Cardiac muscle cell (in vitro differentiated cells and primary cell): Measurements from ENCODE around the gene KLRK1. TPM values are rescaled to one million over a fixed set of nuclear protein-coding genes. Genes with fewer than 3 reads are reported as not detected.
A peak's percentile ranks its signal among the peaks of the same experiment; 100 is the strongest.

Source experiments
- DNase-seq, 2 donors: peaks; one replicate each; pipeline versions ENCODE4 v3.0.0 to v3.0.0-alpha.2; 2010 to 2017; ENCODE audit warnings: low read depth in 1 of 2, low spot score in 1 of 2
- H3K27ac ChIP-seq: fragments of 200-600 bp; sonication (generic); 2 replicates; pipeline ENCODE4 v1.5.1; 2016
- H3K27me3 ChIP-seq: fragments of 200-600 bp; sonication (generic); 2 replicates; pipeline ENCODE4 v1.6.0; 2016; ENCODE audit warnings: control low read depth
- H3K36me3 ChIP-seq: fragments of 200-600 bp; sonication (generic); 2 replicates; pipeline ENCODE4 v1.5.1; 2016; ENCODE audit warnings: control low read depth
- H3K4me1 ChIP-seq: fragments of 200-600 bp; sonication (generic); 2 replicates; pipeline ENCODE4 v1.8.1; 2017; ENCODE audit warnings: low read depth, mild to moderate bottlenecking, mixed run types
- H3K4me3 ChIP-seq: fragments of 200-600 bp; sonication (generic); 2 replicates; pipeline ENCODE4 v1.5.1; 2016; ENCODE audit warnings: mild to moderate bottlenecking
- H3K9me3 ChIP-seq: fragments of 200-600 bp; sonication (generic); 2 replicates; pipeline ENCODE4 v1.5.1; 2017; ENCODE audit warnings: low read depth, mild to moderate bottlenecking, control low read depth
- polyA plus RNA-seq: library from polyadenylated mRNA; unstranded; fragments of >200 nt; fragmentation: Nextera tagmentation; extraction: Ambion mirVana; gene quantifications from 2 replicates; pipeline ENCODE4 v1.2.1, GENCODE V29; 2016
- total RNA-seq: library from RNA; depleted of rRNA; stranded (reverse); fragments of >200 nt; gene quantifications from 2 replicates; pipeline ENCODE4 v1.2.3, GENCODE V29; 2016
- TF ChIP-seq, protein P1 (sequence below): IDR thresholded peaks from 2 replicates; pipeline ENCODE4 v1.5.1; 2012; ENCODE audit warnings: low read depth, mild to moderate bottlenecking, low read length

KLRK1 gene
- total and polyA plus RNA-seq, 2 experiments from 2014 or later, result 0.15 TPM; not detected in 1

- Histone ChIP-seq H3K27me3 (no peaks in the 10 kb centered on the region), H3K4me3 (no peak overlapping the region), H3K4me1 (peaks cover 39% of the 10 kb centered on the region), H3K9me3 (no peaks in the 10 kb centered on the region), H3K36me3 (no peaks in the 10 kb centered on the region), H3K27ac (peak overlapping the region; percentile 81)
- DNase-seq, result peak in 1 of 2 donors; percentile 30
- TF ChIP-seq, protein P1, sequence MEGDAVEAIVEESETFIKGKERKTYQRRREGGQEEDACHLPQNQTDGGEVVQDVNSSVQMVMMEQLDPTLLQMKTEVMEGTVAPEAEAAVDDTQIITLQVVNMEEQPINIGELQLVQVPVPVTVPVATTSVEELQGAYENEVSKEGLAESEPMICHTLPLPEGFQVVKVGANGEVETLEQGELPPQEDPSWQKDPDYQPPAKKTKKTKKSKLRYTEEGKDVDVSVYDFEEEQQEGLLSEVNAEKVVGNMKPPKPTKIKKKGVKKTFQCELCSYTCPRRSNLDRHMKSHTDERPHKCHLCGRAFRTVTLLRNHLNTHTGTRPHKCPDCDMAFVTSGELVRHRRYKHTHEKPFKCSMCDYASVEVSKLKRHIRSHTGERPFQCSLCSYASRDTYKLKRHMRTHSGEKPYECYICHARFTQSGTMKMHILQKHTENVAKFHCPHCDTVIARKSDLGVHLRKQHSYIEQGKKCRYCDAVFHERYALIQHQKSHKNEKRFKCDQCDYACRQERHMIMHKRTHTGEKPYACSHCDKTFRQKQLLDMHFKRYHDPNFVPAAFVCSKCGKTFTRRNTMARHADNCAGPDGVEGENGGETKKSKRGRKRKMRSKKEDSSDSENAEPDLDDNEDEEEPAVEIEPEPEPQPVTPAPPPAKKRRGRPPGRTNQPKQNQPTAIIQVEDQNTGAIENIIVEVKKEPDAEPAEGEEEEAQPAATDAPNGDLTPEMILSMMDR, result no peak
These were observed 26.8 kb downstream of the KLRK1 start for GRCh38 chr12:10362828-10363657.

- Histone ChIP-seq H3K4me3 (no peak overlapping the region), H3K36me3 (no peaks in the 10 kb centered on the region), H3K27me3 (no peaks in the 10 kb centered on the region), H3K4me1 (peaks cover 39% of the 10 kb centered on the region), H3K9me3 (no peaks in the 10 kb centered on the region), H3K27ac (no peak overlapping the region)
- no peak for DNase-seq
- TF ChIP-seq, protein P1, result no peak
These were observed 27.5 kb downstream of the KLRK1 start for GRCh38 chr12:10362325-10362724.

DNA sequence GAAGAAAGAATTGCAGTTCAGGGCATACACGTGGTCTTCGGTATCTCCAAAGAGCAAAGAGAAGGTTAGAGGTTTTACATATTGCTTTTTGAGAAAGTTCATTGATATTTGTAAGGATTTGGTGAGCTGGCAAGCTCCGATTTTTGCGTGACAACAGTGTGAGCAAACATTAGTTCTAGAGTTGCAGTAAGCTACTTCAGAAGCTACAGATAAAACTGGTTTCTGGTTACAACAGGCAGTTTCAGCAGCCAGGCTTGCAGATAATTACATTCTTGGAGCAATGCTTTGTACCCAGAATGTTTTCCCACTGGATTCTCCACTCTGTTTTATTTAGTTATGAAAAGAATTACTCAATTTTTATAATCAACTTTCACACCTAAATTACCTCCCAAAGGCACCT, 28.2 kb downstream of the KLRK1 start:
- TF ChIP-seq, protein P1, result no peak
- no peak overlapping the region for H3K4me3 ChIP-seq
- H3K4me1 ChIP-seq, result peaks cover 39% of the 10 kb centered on the region
- H3K27me3 ChIP-seq, result no peaks in the 10 kb centered on the region
- peak; percentile 55 to 77 for DNase-seq
- no peaks in the 10 kb centered on the region for H3K9me3 ChIP-seq
- H3K27ac ChIP-seq, result peak overlapping the region; percentile 61
- H3K36me3 ChIP-seq, result no peaks in the 10 kb centered on the region

GRCh38 chr12:10361084-10361483, 28.8 kb downstream of the KLRK1 start:
- TF ChIP-seq, protein P1, result no peak
- peak in 1 of 2 donors; percentile 68 for DNase-seq
- Histone ChIP-seq H3K4me3 (no peak overlapping the region), H3K27ac (peak overlapping the region; percentile 61), H3K9me3 (no peaks in the 10 kb centered on the region), H3K27me3 (no peaks in the 10 kb centered on the region), H3K4me1 (peaks cover 36% of the 10 kb centered on the region), H3K36me3 (no peaks in the 10 kb centered on the region)

DNA sequence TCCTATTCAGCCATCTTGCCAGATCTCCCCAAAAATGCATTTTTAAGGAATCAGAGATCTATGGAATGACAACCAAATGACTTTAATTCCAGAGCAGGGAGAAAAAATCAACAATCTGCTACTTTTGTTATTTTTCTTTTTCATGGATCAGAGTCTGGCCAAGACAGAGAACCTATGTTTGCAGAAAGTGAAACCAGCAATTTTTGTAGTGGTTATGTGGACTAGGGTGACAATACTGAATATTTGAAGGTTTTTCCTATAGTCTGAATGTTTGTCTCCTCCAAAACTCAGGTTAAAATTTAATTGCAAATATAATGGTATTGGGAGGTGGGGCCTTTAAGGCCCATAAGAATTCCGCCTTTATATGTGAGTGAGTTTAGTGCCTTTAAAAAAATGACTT, 30.9 kb downstream of the KLRK1 start:
- no peak overlapping the region for H3K4me3 ChIP-seq
- no peaks in the 10 kb centered on the region for H3K9me3 ChIP-seq
- peaks cover 20% of the 10 kb centered on the region for H3K4me1 ChIP-seq
- no peak overlapping the region for H3K27ac ChIP-seq
- no peaks in the 10 kb centered on the region for H3K27me3 ChIP-seq
- TF ChIP-seq, protein P1, result no peak
- H3K36me3 ChIP-seq, result no peaks in the 10 kb centered on the region
- no peak for DNase-seq
